OCI-LY7 (cell line): Measurements from ENCODE around the gene STIM1. TPM values are rescaled to one million over a fixed set of nuclear protein-coding genes. Genes with fewer than 3 reads are reported as not detected.
A peak's percentile ranks its signal among the peaks of the same experiment; 100 is the strongest.

Experiments
- BruUV-seq: library from RNA; stranded (reverse); fragments of 400-500 nt; replicated peaks from 2 replicates; lab custom pipeline; 2021; lab: Mats Ljungman, UMichigan
- CTCF ChIA-PET: fragments of 300-600 bp; sonication (Branson Sonifier 250); formaldehyde crosslinking; loops from one replicate; lab custom pipeline; 2022; ENCODE audit warnings: antibody characterized with exemption; ENCODE audit not compliant: unreplicated experiment; lab: Charles Lee
- POLR2A ChIA-PET: fragments of 300-600 bp; sonication (Branson Sonifier 250); formaldehyde crosslinking; loops from one replicate; lab custom pipeline; 2022; ENCODE audit warnings: antibody characterized with exemption; lab: Charles Lee
- DNase-seq: peaks from one replicate; pipeline ENCODE4 v3.0.0-alpha.2; 2015; ENCODE audit warnings: low spot score
- H2AFZ ChIP-seq: fragments of 200-600 bp; sonication (generic), shearing (Covaris generic); 2 replicates; pipeline ENCODE4 v1.6.1; 2014; ENCODE audit warnings: mild to moderate bottlenecking, antibody characterized with exemption, low read length, moderate library complexity
- H3K27ac ChIP-seq: fragments of 200-600 bp; sonication (generic); 2 replicates; pipeline ENCODE4 v1.5.1; 2014; ENCODE audit warnings: mixed run types, low read depth, mild to moderate bottlenecking, moderate library complexity, low read length, inconsistent platforms; ENCODE audit not compliant: poor library complexity, severe bottlenecking
- H3K36me3 ChIP-seq: fragments of 200-600 bp; sonication (generic); 2 replicates; pipeline ENCODE4 v1.6.1; 2014; ENCODE audit warnings: mild to moderate bottlenecking, antibody characterized with exemption, low read length, moderate library complexity, mixed read lengths; ENCODE audit not compliant: insufficient read depth
- H3K4me1 ChIP-seq: fragments of 200-600 bp; sonication (generic); 2 replicates; pipeline ENCODE4 v1.5.1; 2014; ENCODE audit warnings: mild to moderate bottlenecking, low read length; ENCODE audit not compliant: insufficient read depth, poor library complexity, severe bottlenecking
- H3K4me2 ChIP-seq: fragments of 200-600 bp; sonication (generic); 2 replicates; pipeline ENCODE4 v1.6.1; 2014; ENCODE audit warnings: mild to moderate bottlenecking, low read length
- H3K4me3 ChIP-seq: fragments of 200-600 bp; sonication (generic); 2 replicates; pipeline ENCODE4 v1.5.1; 2014; ENCODE audit warnings: mild to moderate bottlenecking, low read depth, low read length; ENCODE audit not compliant: poor library complexity, severe bottlenecking
- H3K79me2 ChIP-seq: fragments of 200-600 bp; sonication (generic); 2 replicates; pipeline ENCODE4 v1.6.1; 2016; ENCODE audit warnings: low read depth, mild to moderate bottlenecking, low read length, moderate library complexity, mixed read lengths; ENCODE audit not compliant: insufficient read depth
- H3K9me2 ChIP-seq: fragments of 200-600 bp; sonication (generic); 2 replicates; pipeline ENCODE4 v1.6.1; 2016; ENCODE audit warnings: mild to moderate bottlenecking, low read length, mixed read lengths; ENCODE audit not compliant: insufficient read depth
- H3K9me3 ChIP-seq: fragments of 200-600 bp; sonication (generic); 2 replicates; pipeline ENCODE4 v1.6.1; 2014; ENCODE audit warnings: mild to moderate bottlenecking, mixed run types, low read length, mixed read lengths
- H4K20me1 ChIP-seq: fragments of 200-600 bp; sonication (generic); 2 replicates; pipeline ENCODE4 v1.6.1; 2014; ENCODE audit warnings: mild to moderate bottlenecking, antibody characterized with exemption, low read length, moderate library complexity, mixed read lengths; ENCODE audit not compliant: insufficient read depth
- CTCF ChIP-seq: fragments of 200-600 bp; sonication (generic); conservative IDR thresholded peaks from 2 replicates; pipeline ENCODE4 v1.5.1; 2014; ENCODE audit warnings: mild to moderate bottlenecking, antibody characterized with exemption, low read length, moderate library complexity, mixed read lengths
- EZH2phosphoT487 ChIP-seq: fragments of 200-600 bp; sonication (generic); IDR thresholded peaks from 2 replicates; pipeline ENCODE4 v1.6.1; 2018; ENCODE audit warnings: low read depth, borderline replicate concordance, mild to moderate bottlenecking, mixed run types, antibody characterized with exemption, low read length, moderate library complexity, mixed read lengths
- intact Hi-C: fragments of 100-400 bp; cut with micrococcal nuclease; formaldehyde crosslinking; loops from one replicate; pipeline ENCODE4 v1.10.0; 2022; ENCODE audit not compliant: unreplicated experiment
- total RNA-seq, 2 experiments: library from RNA; depleted of rRNA in 1 of 2; stranded (reverse); fragments of >200 nt in 1 of 2; shearing (Covaris generic) in 1 of 2; gene quantifications; 2 replicates each; pipeline ENCODE4 v1.2.3, GENCODE V29; 2014 to 2022

The STIM1 gene
- total RNA-seq, 2 experiments from 2014 or later = 21.0 to 49.1 TPM

- no peaks in the 10 kb centered on the region for H3K36me3 ChIP-seq
- H3K79me2 ChIP-seq = peaks cover 23% of the 10 kb centered on the region; the same call in 1 of the 2 replicates
- H3K4me1 ChIP-seq = peaks cover 68% of the 10 kb centered on the region
- H3K9me3 ChIP-seq = no peaks in the 10 kb centered on the region
- no TSS peak for BruUV-seq
- no peak overlapping the region for H3K27ac ChIP-seq
- H3K4me3 ChIP-seq = no peak overlapping the region
- POLR2A ChIA-PET = interaction anchor here (0.5 to 2.2 kb wide), 7 partner anchors 12 to 884 kb away, joined by 3 to 17 read pairs (median 4); partner anchors contain the start of gene STIM1
- no peak overlapping the region for H2AFZ ChIP-seq
- intact Hi-C loops = no loop called here
- no peak for DNase-seq
- CTCF ChIA-PET = interaction anchor here (0.5 kb wide), 1 partner anchor 15 kb away, joined by 3 read pairs; no protein-coding TSS in a partner anchor
- H3K9me2 ChIP-seq = no peaks in the 10 kb centered on the region
- H3K4me2 ChIP-seq = no peak overlapping the region
- 0 out of 2 replicates have a peak, but pooled peaks cover 6% of the 10 kb centered on the region for H4K20me1 ChIP-seq
- TF ChIP-seq EZH2phosphoT487 (no peak), CTCF (no peak)
These were observed 34.5 kb downstream of the STIM1 start for GRCh38 chr11:3890014-3890413.

GRCh38 chr11:3890806-3891205 lies 35.3 kb downstream of the STIM1 start:
- intact Hi-C loops = no loop called here
- Histone ChIP-seq H3K4me3 (no peak overlapping the region), H4K20me1 (0 out of 2 replicates have a peak, but pooled peaks cover 6% of the 10 kb centered on the region), H3K36me3 (no peaks in the 10 kb centered on the region), H3K9me3 (no peaks in the 10 kb centered on the region), H3K9me2 (no peaks in the 10 kb centered on the region), H2AFZ (no peak overlapping the region), H3K79me2 (peaks cover 22% of the 10 kb centered on the region; the same call in 1 of the 2 replicates), H3K27ac (no peak overlapping the region), H3K4me2 (peak overlapping the region; percentile 47), H3K4me1 (peaks cover 72% of the 10 kb centered on the region)
- POLR2A ChIA-PET = interaction anchor here (0.5 to 2.2 kb wide), 6 partner anchors 13 to 885 kb away, joined by 3 to 17 read pairs (median 5); partner anchors contain the start of gene STIM1
- CTCF ChIA-PET = no interaction called here
- peak; percentile 40 for DNase-seq
- BruUV-seq = no TSS peak
- TF ChIP-seq EZH2phosphoT487 = no peak
- TF ChIP-seq CTCF = no peak

GRCh38 chr11:3891751-3892150 lies 36.3 kb downstream of the STIM1 start:
- Histone ChIP-seq H3K4me3 (no peak overlapping the region), H2AFZ (no peak overlapping the region), H3K4me2 (no peak overlapping the region), H3K9me3 (no peaks in the 10 kb centered on the region), H3K79me2 (peaks cover 29% of the 10 kb centered on the region; the same call in 1 of the 2 replicates), H3K36me3 (no peaks in the 10 kb centered on the region), H4K20me1 (0 out of 2 replicates have a peak, but pooled peaks cover 6% of the 10 kb centered on the region), H3K27ac (no peak overlapping the region), H3K9me2 (no peaks in the 10 kb centered on the region), H3K4me1 (peaks cover 75% of the 10 kb centered on the region)
- TF ChIP-seq EZH2phosphoT487 (no peak), CTCF (no peak)
- CTCF ChIA-PET = no interaction called here
- POLR2A ChIA-PET = interaction anchor here (0.9 kb wide), 1 partner anchor 32 kb away, joined by 3 read pairs; no protein-coding TSS in a partner anchor
- DNase-seq = no peak
- no TSS peak for BruUV-seq
- intact Hi-C loops = no loop called here
